Panc1 (cell line): ENCODE measurements around the gene CLSTN3. TPM values are rescaled to one million over a fixed set of nuclear protein-coding genes. Genes with fewer than 3 reads are reported as not detected.

Source experiments
- ATAC-seq: fragments of 200-7000 bp; cut with Tn5 transposase; 2 replicates; pipeline ENCODE4 v1.9.1; 2020; ENCODE audit warnings: mild to moderate bottlenecking, moderate library complexity
- BruUV-seq: library from RNA; stranded (reverse); fragments of 400-500 nt; replicated peaks from 2 replicates; lab custom pipeline; 2021; lab: Mats Ljungman, UMichigan
- CTCF ChIA-PET: fragments of 300-600 bp; sonication (Branson Sonifier 250); formaldehyde crosslinking; loops from one replicate; lab custom pipeline; 2022; ENCODE audit warnings: antibody characterized with exemption; lab: Charles Lee
- POLR2A ChIA-PET: fragments of 300-600 bp; sonication (Branson Sonifier 250); formaldehyde crosslinking; loops from one replicate; lab custom pipeline; 2022; ENCODE audit warnings: antibody characterized with exemption; lab: Charles Lee
- DNase-seq: peaks from one replicate; pipeline ENCODE4 v3.0.0-alpha.2; 2010; ENCODE audit warnings: low read depth, low spot score
- H3K27ac ChIP-seq: 2 replicates; pipeline ENCODE4 v1.5.1; 2011; ENCODE audit warnings: mild to moderate bottlenecking, low read length, inconsistent platforms
- H3K27me3 ChIP-seq: fragments of 200-500 bp; sonication (Bioruptor generic); 2 replicates; pipeline ENCODE4 v1.6.0; 2014; ENCODE audit warnings: low read length, inconsistent platforms; ENCODE audit not compliant: control insufficient read depth, insufficient read depth
- H3K36me3 ChIP-seq: fragments of 200-500 bp; sonication (Bioruptor generic); 2 replicates; pipeline ENCODE4 v1.5.1; 2014; ENCODE audit warnings: inconsistent platforms, mild to moderate bottlenecking, low read length, moderate library complexity; ENCODE audit not compliant: control insufficient read depth, insufficient read depth
- H3K4me1 ChIP-seq: 2 replicates; pipeline ENCODE4 v1.5.1; 2011; ENCODE audit warnings: inconsistent platforms, mild to moderate bottlenecking, low read length, moderate library complexity; ENCODE audit not compliant: control insufficient read depth, insufficient read depth
- H3K4me3 ChIP-seq, 2 experiments: 2 replicates each; pipeline ENCODE4 v1.5.1; 2011 to 2012; ENCODE audit warnings: low read depth in 2 of 2, low read length in 2 of 2, mild to moderate bottlenecking in 2 of 2, inconsistent platforms in 1 of 2, moderate library complexity in 1 of 2
- H3K9me3 ChIP-seq: fragments of 200-500 bp; sonication (Bioruptor generic); 2 replicates; pipeline ENCODE4 v1.5.1; 2014; ENCODE audit warnings: low read depth, mild to moderate bottlenecking, inconsistent platforms, low read length, moderate library complexity; ENCODE audit not compliant: control insufficient read depth, insufficient read depth
- POLR2AphosphoS5 ChIP-seq: IDR thresholded peaks from 2 replicates; pipeline ENCODE4 v1.6.1; 2012; ENCODE audit warnings: mild to moderate bottlenecking, low read depth, low read length, moderate library complexity
- SIN3A ChIP-seq: IDR thresholded peaks from 2 replicates; pipeline ENCODE4 v1.6.1; 2012; ENCODE audit warnings: low read depth, mild to moderate bottlenecking, low read length, moderate library complexity, borderline replicate concordance; ENCODE audit not compliant: insufficient read depth
- TCF7L2 ChIP-seq: IDR thresholded peaks from 2 replicates; pipeline ENCODE4 v1.6.1; 2011; ENCODE audit warnings: mild to moderate bottlenecking, low read depth, low read length, inconsistent platforms
- in situ Hi-C: cut with HindIII; loops from 2 replicates; pipeline ENCODE4 v1.10.0; 2016; ENCODE audit warnings: low sequenced_read_pairs, low pct_unique_long_range_greater_than_20kb
- intact Hi-C: fragments of 100-400 bp; cut with micrococcal nuclease; formaldehyde crosslinking; loops from one replicate; pipeline ENCODE4 v1.10.0; 2022; ENCODE audit not compliant: unreplicated experiment
- total RNA-seq: library from RNA; stranded (reverse); gene quantifications from one replicate; pipeline ENCODE4 v1.2.1, GENCODE V29; 2021; ENCODE audit not compliant: unreplicated experiment
- TF ChIP-seq, protein P1 (sequence below): fragments of 450-650 bp; IDR thresholded peaks from 2 replicates; pipeline ENCODE4 v1.5.1; 2017; ENCODE audit warnings: mild to moderate bottlenecking
- TF ChIP-seq, protein P2 (sequence below), 2 experiments: IDR thresholded peaks; 2 replicates each; pipeline ENCODE4 v1.6.1; 2011 to 2012; ENCODE audit warnings: low read depth in 2 of 2, control low read depth in 1 of 2, low read length in 1 of 2, mild to moderate bottlenecking in 1 of 2, moderate library complexity in 1 of 2; ENCODE audit not compliant: insufficient read depth in 1 of 2

The CLSTN3 gene
- total RNA-seq, 1 experiment from 2014 or later: 5.9 TPM

DNA sequence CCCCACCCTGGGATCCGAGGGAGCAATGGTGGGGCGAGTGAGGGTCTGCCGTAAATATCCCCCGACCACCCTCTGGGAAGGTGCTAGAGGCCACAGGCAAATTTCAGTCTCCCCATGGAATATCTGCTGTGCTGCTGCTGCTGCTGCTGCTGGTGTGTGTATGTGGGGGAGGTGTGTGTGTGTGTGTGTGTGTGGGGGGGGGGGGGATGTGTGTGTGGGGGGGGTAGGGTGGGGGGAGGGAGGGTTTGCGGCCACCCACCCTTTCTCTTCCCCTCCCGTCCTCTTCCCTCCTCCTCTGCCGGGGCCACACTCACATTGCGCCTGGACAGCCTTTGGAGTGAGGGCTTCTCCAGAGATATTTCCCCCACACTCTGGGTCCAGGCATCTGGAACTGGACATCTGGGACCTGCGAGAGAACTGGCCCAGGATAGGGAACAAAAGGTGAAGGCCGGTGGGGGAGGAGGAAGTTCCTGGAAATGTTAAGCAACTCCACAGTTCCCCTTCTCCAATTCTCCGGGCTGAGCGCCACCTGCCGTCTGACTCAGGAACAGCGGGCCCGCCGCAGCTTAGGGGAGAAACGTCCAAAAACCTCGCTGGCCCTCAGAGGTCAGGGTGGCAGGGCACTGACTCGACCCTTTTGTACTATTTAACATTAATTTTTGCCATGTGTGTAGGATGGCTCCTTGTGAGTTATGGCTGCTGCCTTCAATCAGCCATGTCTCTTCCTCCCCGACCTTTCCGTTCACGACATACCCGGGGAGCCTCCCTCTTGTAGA lies 21.2 kb upstream of the CLSTN3 start, which contains the start of gene C1RL:
Gene C1RL (minus strand): TSS at position 419 of the 776 bp plus-strand sequence. CDS start 34 bp downstream, at position 385.
- peak; percentile 80 for ATAC-seq
- DNase-seq: peak; percentile 36
- no peaks in the 10 kb centered on the region for H3K27me3 ChIP-seq
- peaks cover 7% of the 10 kb centered on the region; the same call in 1 of the 2 replicates for H3K9me3 ChIP-seq
- H3K36me3 ChIP-seq: no peaks in the 10 kb centered on the region; the same call in 1 of the 2 replicates
- TF ChIP-seq, protein P1, sequence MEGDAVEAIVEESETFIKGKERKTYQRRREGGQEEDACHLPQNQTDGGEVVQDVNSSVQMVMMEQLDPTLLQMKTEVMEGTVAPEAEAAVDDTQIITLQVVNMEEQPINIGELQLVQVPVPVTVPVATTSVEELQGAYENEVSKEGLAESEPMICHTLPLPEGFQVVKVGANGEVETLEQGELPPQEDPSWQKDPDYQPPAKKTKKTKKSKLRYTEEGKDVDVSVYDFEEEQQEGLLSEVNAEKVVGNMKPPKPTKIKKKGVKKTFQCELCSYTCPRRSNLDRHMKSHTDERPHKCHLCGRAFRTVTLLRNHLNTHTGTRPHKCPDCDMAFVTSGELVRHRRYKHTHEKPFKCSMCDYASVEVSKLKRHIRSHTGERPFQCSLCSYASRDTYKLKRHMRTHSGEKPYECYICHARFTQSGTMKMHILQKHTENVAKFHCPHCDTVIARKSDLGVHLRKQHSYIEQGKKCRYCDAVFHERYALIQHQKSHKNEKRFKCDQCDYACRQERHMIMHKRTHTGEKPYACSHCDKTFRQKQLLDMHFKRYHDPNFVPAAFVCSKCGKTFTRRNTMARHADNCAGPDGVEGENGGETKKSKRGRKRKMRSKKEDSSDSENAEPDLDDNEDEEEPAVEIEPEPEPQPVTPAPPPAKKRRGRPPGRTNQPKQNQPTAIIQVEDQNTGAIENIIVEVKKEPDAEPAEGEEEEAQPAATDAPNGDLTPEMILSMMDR: peak; percentile 92
- TF ChIP-seq SIN3A (no peak), TCF7L2 (no peak), POLR2AphosphoS5 (no peak)
- TF ChIP-seq, protein P2, sequence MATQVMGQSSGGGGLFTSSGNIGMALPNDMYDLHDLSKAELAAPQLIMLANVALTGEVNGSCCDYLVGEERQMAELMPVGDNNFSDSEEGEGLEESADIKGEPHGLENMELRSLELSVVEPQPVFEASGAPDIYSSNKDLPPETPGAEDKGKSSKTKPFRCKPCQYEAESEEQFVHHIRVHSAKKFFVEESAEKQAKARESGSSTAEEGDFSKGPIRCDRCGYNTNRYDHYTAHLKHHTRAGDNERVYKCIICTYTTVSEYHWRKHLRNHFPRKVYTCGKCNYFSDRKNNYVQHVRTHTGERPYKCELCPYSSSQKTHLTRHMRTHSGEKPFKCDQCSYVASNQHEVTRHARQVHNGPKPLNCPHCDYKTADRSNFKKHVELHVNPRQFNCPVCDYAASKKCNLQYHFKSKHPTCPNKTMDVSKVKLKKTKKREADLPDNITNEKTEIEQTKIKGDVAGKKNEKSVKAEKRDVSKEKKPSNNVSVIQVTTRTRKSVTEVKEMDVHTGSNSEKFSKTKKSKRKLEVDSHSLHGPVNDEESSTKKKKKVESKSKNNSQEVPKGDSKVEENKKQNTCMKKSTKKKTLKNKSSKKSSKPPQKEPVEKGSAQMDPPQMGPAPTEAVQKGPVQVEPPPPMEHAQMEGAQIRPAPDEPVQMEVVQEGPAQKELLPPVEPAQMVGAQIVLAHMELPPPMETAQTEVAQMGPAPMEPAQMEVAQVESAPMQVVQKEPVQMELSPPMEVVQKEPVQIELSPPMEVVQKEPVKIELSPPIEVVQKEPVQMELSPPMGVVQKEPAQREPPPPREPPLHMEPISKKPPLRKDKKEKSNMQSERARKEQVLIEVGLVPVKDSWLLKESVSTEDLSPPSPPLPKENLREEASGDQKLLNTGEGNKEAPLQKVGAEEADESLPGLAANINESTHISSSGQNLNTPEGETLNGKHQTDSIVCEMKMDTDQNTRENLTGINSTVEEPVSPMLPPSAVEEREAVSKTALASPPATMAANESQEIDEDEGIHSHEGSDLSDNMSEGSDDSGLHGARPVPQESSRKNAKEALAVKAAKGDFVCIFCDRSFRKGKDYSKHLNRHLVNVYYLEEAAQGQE (IDR thresholded peaks at IDR 0.05; ENCODE audit: insufficient read depth in 1 of 2, low read depth in 2 of 2, low read length in 1 of 2): no peak
- peak within 1 kb of the TSS; percentile 87 for H3K27ac ChIP-seq
- in situ Hi-C loops (no loop called here), intact Hi-C loops (no loop called here)
- POLR2A ChIA-PET: interaction anchor here (0.5 to 0.7 kb wide), 2 partner anchors 101 to 420 kb away, joined by 3 to 6 read pairs; partner anchors contain the start of gene ZNF384
- H3K4me3 ChIP-seq: peak within 1 kb of the TSS; percentile 51 to 75
- BruUV-seq: no TSS peak
- CTCF ChIA-PET: interaction anchor here (0.8 to 1.2 kb wide), 3 partner anchors 16 to 48 kb away, joined by 3 to 4 read pairs (median 4); partner anchors contain the start of gene C1S
- peaks cover 5% of the 10 kb centered on the region; the same call in 1 of the 2 replicates for H3K4me1 ChIP-seq

DNA sequence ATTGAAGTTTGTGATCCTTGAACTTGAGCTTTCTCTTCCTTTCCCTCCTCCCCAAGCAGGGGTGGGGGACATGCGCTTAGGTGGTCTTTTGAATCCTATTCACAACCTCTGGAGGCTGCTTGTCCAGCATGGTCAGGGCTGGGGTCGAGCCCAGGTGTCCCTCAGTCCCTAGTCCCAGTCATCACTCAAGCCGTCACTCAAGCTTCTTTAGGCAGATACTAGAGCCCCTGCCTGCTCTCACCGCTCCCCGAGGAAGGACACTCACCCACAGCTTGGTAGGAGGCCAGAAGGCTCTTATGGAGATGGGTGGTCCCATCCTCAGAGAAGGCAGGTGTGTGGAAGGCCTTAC lies 20.6 kb upstream of the CLSTN3 start:
- Histone ChIP-seq H3K36me3 (no peaks in the 10 kb centered on the region; the same call in 1 of the 2 replicates), H3K27me3 (no peaks in the 10 kb centered on the region), H3K9me3 (peaks cover 7% of the 10 kb centered on the region; the same call in 1 of the 2 replicates), H3K27ac (0 out of 2 replicates have a peak overlapping the region, but pooled peaks have one; percentile 59), H3K4me3 (peak overlapping the region in 1 of 2 experiments; percentile 75; a peak in 2 of 4 replicates), H3K4me1 (peaks cover 5% of the 10 kb centered on the region; the same call in 1 of the 2 replicates)
- no peak for ATAC-seq
- in situ Hi-C loops: no loop called here
- no peak for TF ChIP-seq POLR2AphosphoS5
- TF ChIP-seq, protein P1: no peak
- TF ChIP-seq TCF7L2: no peak
- no peak for TF ChIP-seq SIN3A
- TF ChIP-seq, protein P2 (IDR thresholded peaks at IDR 0.05; ENCODE audit: insufficient read depth in 1 of 2, low read depth in 2 of 2, low read length in 1 of 2): no peak
- POLR2A ChIA-PET: no interaction called here
- intact Hi-C loops: no loop called here
- no peak for DNase-seq
- no TSS peak for BruUV-seq
- CTCF ChIA-PET: interaction anchor here (1.0 to 1.2 kb wide), 2 partner anchors 17 to 49 kb away, joined by 3 to 4 read pairs; partner anchors contain the start of gene C1S
